Stimulated activated naive CD8-positive, alpha-beta T cell treated with anti-CD3 and anti-CD28 coated beads, Interleukin-15, Interleukin-2, amounts not matched to agents 100 ng/mL and 50 ng/mL, for 24 hours (primary cell): ENCODE results near the gene TMEM164.

Source experiments
- H3K27ac Mint-ChIP-seq: one replicate; pipeline ENCODE4 v1.8.0; 2021; ENCODE audit warnings: mild to moderate bottlenecking, mixed read lengths
- H3K27me3 Mint-ChIP-seq: one replicate; pipeline ENCODE4 v1.8.0; 2021; ENCODE audit warnings: mixed read lengths
- H3K36me3 Mint-ChIP-seq: one replicate; pipeline ENCODE4 v1.8.0; 2021; ENCODE audit warnings: low read depth, mixed read lengths
- H3K4me1 Mint-ChIP-seq: one replicate; pipeline ENCODE4 v1.8.0; 2021; ENCODE audit warnings: low read depth, mixed read lengths
- H3K4me3 Mint-ChIP-seq: one replicate; pipeline ENCODE4 v1.8.0; 2021; ENCODE audit warnings: mild to moderate bottlenecking, mixed read lengths
- H3K9me3 Mint-ChIP-seq: one replicate; pipeline ENCODE4 v1.8.0; 2021; ENCODE audit warnings: mixed read lengths

TMEM164 gene

DNA sequence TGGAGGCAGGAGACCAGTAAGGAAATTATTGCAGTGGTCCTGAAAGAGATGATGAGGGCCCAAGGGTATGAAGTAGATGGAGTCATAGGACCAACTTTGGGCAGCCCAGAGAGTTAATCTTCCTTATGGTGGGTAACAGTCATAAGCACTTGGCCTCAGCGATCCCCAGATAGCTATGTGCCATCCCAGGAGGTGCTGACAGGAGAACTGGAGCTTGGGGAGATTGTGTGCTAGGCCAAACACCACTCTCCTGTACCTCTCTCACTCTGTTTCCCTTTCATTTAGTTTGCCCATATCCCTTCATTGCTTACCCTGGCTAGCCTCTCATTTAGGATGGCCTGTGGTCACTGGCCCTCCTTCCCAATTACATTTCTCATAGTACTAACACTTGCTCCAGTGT, 60.0 kb downstream of the TMEM164 start:
- H3K36me3 Mint-ChIP-seq: peaks cover 11% of the 10 kb centered on the region
- no peak overlapping the region for H3K4me3 Mint-ChIP-seq
- H3K4me1 Mint-ChIP-seq: no peaks in the 10 kb centered on the region
- no peaks in the 10 kb centered on the region for H3K9me3 Mint-ChIP-seq
- no peaks in the 10 kb centered on the region for H3K27me3 Mint-ChIP-seq
- no peak overlapping the region for H3K27ac Mint-ChIP-seq

DNA sequence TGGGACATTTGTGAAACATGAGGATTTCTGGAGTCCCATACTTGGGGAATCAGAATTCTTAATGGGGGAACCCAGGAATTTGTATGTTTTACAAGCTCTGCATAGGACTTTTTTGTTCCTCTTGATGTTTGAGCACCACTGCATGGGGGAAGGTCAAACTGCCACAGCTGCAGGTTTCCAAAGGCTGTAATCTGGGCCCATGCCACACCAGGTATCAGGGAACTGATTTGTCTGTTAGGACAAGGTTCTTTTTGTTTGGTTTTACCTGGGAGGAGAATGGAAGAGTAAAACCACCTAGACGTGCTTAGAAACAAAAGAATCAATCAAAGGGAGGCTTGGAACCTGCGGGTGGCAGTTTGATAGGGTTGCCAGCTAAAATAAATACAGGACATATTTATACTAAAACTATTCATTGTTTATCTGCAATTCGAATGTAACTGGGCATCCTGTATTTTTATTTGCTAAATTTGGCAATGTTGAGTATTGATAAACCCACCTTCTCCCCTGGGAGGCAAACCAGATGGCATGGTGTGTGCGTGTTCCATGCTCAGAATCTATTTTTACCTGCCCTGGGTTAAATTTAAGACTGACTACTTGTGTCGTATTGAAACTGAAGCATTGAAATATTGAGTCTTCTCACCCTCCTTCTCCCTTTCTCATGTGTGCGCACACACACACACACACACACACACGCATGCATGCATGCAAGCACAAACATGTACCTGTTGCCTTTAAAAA, 63.7 kb downstream of the TMEM164 start:
- no peaks in the 10 kb centered on the region for H3K4me1 Mint-ChIP-seq
- no peaks in the 10 kb centered on the region for H3K9me3 Mint-ChIP-seq
- no peak overlapping the region for H3K27ac Mint-ChIP-seq
- peaks cover 11% of the 10 kb centered on the region for H3K36me3 Mint-ChIP-seq
- H3K27me3 Mint-ChIP-seq: no peaks in the 10 kb centered on the region
- no peak overlapping the region for H3K4me3 Mint-ChIP-seq

DNA sequence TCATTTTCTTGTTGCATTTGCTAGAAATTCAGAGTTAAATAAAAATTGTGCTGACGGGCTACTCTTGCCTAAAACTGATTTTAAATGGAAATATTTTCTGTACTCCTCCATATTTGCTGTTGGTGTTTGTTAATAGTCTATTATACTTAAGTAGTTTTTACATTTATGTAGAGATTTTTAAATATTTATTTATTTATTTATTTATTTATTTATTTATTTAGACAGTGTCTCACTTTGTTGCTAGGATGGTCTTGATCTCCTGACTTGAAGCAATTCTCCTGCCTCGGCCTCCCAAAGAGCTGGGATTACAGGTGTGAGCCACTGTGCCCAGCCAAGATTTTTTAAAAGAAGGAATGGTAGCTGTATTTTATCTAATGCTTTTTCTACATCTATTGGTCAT, 68.1 kb downstream of the TMEM164 start:
- H3K36me3 Mint-ChIP-seq: peaks cover 29% of the 10 kb centered on the region

DNA sequence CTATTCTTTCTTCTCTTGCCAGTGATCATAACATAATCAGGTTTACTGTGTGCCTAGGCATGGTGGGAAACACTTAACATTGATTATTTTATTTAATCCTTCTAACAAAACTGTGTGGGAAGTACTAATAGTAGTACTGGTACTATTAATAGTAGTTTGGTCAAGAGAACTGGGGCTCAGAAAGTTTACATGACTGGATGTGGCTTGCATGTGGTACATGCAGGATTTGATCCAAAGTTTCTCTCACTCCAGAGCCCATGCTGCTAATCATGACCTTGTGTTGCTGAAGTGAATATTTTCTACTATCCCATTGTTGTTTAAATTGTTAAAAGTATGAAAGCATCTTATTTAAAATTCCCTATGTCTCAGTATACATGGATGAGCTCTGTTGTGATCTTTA, 78.4 kb downstream of the TMEM164 start:
- Mint-ChIP-seq H3K4me1 (peaks cover 10% of the 10 kb centered on the region), H3K27me3 (no peaks in the 10 kb centered on the region), H3K9me3 (peaks cover under 1% of the 10 kb centered on the region), H3K4me3 (no peak overlapping the region), H3K27ac (no peak overlapping the region), H3K36me3 (peaks cover 11% of the 10 kb centered on the region)

More for the DNA sequence above, 68.1 kb downstream of the TMEM164 start:
- H3K9me3 Mint-ChIP-seq: peaks cover 1% of the 10 kb centered on the region
- H3K4me3 Mint-ChIP-seq: no peak overlapping the region
- no peaks in the 10 kb centered on the region for H3K27me3 Mint-ChIP-seq
- H3K4me1 Mint-ChIP-seq: peaks cover under 1% of the 10 kb centered on the region
- H3K27ac Mint-ChIP-seq: no peak overlapping the region

DNA sequence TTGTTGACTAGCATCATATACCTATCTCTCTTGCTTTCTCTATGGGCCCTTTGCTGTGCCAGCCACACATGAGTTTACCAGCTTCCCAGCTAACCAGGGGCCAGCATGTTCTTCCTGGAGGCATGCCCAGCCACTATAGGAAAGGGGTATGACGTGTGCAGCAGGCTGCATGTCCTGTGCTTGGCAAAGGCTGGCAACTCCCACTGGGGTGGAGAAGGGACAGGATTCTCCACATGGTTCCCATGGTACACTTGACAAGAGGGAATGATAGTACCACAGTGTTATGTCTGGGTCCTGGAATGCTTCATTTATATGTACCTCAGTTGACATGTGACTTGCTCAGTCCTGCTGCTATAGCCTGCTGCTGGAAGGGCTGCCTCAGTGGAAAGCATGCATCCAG, 78.8 kb downstream of the TMEM164 start:
- H3K27me3 Mint-ChIP-seq: no peaks in the 10 kb centered on the region

DNA sequence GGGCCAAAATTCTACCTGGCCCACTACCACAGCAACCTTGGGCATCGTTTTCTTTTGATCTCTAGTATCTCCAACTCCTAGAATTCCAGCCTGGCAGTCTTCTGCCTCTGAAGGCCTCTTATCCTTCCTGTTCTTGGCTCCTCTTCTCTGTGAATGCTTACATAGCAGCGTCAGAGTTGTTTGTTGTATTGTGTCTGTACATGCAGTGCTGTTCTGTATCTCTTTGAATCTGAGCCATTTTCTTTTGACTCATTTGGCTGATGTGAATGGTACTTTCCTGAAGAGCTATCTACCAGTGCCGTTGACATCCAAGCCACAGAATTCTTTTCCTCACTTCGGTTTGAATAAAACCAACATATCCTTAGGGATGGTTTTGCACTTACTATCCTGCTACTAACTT, 79.2 kb downstream of the TMEM164 start:
- no peaks in the 10 kb centered on the region for H3K27me3 Mint-ChIP-seq
- H3K4me3 Mint-ChIP-seq: no peak overlapping the region
- H3K36me3 Mint-ChIP-seq: peaks cover 6% of the 10 kb centered on the region
- H3K27ac Mint-ChIP-seq: no peak overlapping the region
- H3K4me1 Mint-ChIP-seq: peaks cover 17% of the 10 kb centered on the region
- H3K9me3 Mint-ChIP-seq: no peaks in the 10 kb centered on the region

More for the DNA sequence above, 78.8 kb downstream of the TMEM164 start:
- Mint-ChIP-seq H3K4me1 (peaks cover 13% of the 10 kb centered on the region), H3K9me3 (no peaks in the 10 kb centered on the region), H3K4me3 (no peak overlapping the region), H3K36me3 (peaks cover 7% of the 10 kb centered on the region), H3K27ac (no peak overlapping the region)

DNA sequence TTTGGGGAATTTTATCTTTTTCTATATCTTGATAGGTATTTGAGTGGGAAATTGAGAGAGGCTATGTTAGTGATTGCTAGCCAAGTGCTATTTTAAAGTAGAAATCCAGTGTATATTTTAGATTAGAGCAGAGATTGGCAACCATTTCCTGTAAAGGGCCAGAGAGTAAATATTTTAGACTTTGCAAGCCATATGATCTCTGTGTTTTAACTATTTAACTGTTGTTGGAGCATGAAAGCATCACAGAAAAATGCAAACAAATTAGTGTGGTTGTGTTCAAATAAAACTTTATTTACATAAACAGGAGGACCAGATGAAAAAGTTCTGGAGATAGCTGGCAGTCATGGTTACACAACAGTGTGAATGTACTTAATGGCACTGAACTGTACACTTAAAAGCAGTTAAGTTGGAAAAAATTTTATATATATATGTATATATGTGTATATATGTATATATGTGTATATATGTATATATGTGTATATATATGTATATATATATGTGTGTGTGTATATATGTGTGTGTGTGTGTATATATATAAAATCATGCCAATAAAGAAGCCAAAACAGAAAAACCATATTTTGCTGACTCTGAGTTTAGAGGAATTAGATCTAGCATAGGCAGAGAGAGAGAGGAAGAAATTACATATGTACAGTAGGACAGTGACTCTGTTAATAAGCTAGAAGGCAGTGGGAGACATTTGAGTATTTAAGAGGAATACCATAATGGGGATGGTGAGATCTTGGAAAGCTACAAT, 83.4 kb downstream of the TMEM164 start:
- Mint-ChIP-seq H3K27me3 (no peaks in the 10 kb centered on the region), H3K27ac (no peak overlapping the region), H3K36me3 (no peaks in the 10 kb centered on the region), H3K4me3 (no peak overlapping the region), H3K9me3 (no peaks in the 10 kb centered on the region), H3K4me1 (peaks cover 38% of the 10 kb centered on the region)

DNA sequence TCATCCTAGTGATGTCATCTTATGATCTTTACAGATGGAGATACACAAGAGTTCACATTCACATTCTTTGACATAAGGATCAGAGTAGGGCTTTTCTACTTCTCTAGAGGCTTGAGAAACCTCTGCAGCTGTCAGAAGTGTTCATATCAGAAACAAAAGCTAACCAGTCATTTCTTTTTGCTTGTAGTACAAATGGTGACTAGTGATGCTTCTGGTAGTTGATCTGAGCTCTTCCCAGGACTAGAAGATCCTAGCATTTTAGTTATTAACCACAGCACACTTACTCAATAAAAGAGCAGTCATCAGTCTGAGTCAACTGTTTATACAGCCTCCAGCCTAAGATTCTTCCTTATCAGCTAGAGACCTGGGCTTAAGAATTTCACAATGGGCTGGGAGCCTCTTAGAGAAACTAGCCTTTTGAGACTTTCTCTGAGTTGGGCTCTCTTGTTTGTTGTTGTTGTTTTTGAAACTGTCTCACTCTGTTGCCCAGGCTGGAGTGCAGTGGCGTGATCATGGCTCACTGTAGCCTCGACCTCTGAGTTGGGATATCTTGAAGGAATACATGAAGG, 84.1 kb downstream of the TMEM164 start:
- Mint-ChIP-seq H3K36me3 (no peaks in the 10 kb centered on the region), H3K27me3 (no peaks in the 10 kb centered on the region), H3K4me1 (peaks cover 38% of the 10 kb centered on the region), H3K9me3 (no peaks in the 10 kb centered on the region), H3K27ac (peak overlapping the region; percentile 45), H3K4me3 (no peak overlapping the region)

DNA sequence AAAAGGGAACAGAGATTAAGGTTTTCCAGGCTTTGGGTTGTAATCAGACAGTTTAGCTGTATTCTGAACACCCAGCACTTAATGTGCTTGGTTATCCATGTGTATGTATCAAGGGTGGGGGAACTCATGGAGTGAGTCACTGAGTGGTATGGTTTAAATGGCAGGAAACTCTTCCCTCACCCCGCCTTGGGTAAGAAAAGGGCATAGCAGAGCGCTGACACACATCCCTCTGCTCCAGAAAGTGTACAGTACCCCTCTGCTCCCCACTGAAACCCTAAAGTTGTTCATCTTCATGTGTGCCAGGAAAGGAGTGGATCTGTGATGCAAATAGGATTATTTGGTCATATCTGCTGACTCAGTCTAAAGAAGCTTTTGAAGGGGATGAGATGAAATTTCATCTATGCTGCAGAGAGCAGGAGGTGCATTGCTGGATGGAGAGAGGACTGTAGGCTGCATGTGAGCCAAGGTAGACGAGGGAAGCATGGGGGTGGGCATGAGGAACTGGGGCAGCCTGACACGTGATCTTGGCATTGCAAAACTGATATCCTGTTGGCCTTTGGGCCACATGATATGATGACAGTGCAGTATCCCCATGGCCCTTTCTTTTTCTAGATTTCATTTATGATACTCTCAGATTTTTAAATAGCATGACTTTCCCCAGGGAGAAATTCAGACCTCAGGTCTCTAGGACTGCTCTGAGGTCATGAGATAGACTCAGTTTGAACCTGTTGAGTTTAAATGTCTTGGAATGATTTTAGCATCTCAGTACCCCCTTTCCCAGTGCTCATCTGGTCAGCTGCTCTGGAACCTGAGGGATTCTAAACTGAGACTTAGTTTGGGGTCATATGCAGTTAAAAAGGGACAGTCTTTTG, 84.8 kb downstream of the TMEM164 start:
- Mint-ChIP-seq H3K27me3 (no peaks in the 10 kb centered on the region), H3K27ac (peak overlapping the region; percentile 45), H3K36me3 (no peaks in the 10 kb centered on the region), H3K4me1 (peaks cover 38% of the 10 kb centered on the region), H3K9me3 (no peaks in the 10 kb centered on the region), H3K4me3 (no peak overlapping the region)

DNA sequence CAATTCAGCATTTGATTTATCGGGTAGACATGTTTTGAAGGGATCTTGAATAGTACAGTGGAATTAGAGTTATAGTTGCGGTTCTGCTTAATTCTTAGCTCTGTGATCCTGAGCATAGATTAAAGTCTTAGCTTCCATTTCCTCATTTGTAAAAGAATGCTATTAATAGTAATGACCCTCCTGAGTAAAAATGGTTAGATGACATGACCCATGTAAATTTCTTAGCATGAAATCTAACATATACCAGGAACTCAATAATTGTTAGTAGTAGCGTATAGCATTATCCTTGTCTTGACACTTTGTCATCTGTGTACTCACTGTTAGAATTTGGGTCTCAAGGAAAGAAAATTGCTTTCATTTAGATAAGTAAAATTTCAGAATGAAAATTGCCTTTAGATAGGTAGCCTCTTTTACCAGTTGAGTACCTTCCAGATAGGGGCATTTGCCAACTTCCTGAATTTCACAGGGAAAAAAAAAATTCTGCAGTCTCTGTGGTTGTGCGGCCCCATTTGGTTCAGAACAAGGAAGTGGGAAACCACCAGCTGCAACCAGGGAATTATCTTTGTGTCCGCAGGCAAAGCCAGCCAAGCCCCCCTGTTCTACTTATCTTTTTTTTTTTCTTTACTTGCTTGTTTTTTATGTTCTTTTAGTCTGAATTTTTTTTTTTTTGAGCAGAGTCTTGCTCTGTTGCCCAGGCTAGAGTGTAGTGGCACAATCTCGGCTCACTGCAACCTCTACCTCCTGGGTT, 86.9 kb downstream of the TMEM164 start:
- no peak overlapping the region for H3K4me3 Mint-ChIP-seq
- peaks cover 5% of the 10 kb centered on the region for H3K36me3 Mint-ChIP-seq
- no peak overlapping the region for H3K27ac Mint-ChIP-seq
- H3K9me3 Mint-ChIP-seq: no peaks in the 10 kb centered on the region
- no peaks in the 10 kb centered on the region for H3K27me3 Mint-ChIP-seq
- peaks cover 38% of the 10 kb centered on the region for H3K4me1 Mint-ChIP-seq

DNA sequence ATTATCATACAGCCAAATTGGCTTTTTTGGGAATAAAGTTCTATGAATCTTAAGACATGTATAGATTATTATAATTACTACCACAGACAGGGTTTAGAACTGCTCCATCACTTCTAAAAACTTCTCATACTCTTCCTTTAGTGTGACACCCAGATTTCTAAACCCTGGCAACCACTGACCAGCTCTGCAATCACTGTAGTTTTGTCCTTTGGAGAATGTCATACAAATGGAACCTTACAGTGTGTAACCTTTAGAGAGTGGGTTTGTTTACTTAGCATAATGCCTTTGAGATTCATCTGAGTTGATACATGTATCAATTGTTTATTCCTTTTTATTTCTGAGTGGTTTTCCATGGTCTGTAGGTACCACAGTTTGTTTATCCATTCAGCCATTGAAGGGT, 95.0 kb downstream of the TMEM164 start:
- no peaks in the 10 kb centered on the region for H3K9me3 Mint-ChIP-seq
- H3K4me3 Mint-ChIP-seq: no peak overlapping the region
- peaks cover 26% of the 10 kb centered on the region for H3K36me3 Mint-ChIP-seq
- H3K4me1 Mint-ChIP-seq: no peaks in the 10 kb centered on the region
- H3K27ac Mint-ChIP-seq: no peak overlapping the region
- H3K27me3 Mint-ChIP-seq: no peaks in the 10 kb centered on the region

DNA sequence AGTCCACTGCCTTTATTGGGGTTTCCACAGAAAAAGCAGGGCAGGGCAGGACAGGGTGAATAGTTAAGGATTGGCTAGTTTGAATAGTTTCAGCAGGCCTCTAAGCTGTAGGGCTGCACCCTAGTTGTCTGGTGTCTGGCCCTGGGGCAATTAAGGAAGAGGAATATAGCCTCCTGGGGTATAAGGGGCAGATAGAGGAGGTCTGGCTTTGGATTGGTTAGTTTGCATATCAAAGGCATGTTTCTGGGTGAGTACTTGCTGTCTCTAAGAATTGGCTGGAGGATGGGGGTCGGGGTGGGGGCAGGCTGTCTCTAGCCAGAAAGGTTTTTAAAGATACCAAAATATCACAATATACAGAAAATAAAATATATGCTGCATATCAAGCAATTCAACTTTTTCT, 100.4 kb downstream of the TMEM164 start:
- Mint-ChIP-seq H3K27ac (no peak overlapping the region), H3K4me3 (no peak overlapping the region), H3K9me3 (no peaks in the 10 kb centered on the region), H3K4me1 (no peaks in the 10 kb centered on the region), H3K27me3 (no peaks in the 10 kb centered on the region), H3K36me3 (peaks cover 3% of the 10 kb centered on the region)

DNA sequence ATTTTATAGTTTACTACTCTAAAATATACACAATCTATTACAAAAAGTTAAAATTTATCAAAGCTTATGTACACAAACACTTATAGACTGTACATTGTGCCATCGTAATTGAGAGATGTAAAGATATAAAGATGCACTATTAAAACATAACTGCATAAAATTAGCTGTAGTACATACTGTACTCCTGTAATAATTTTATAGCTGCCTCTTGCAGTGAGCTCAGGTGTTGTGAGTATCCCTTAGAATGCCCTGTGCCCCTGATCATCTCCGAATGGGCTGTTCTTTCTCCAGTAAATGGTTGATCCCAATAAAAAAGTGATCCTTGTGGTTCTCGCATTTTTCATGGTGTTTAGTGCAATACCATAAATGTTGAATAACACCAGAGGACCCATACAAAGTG, 101.2 kb downstream of the TMEM164 start:
- no peaks in the 10 kb centered on the region for H3K4me1 Mint-ChIP-seq
- H3K4me3 Mint-ChIP-seq: no peak overlapping the region
- H3K27ac Mint-ChIP-seq: no peak overlapping the region
- H3K36me3 Mint-ChIP-seq: peaks cover 3% of the 10 kb centered on the region
- no peaks in the 10 kb centered on the region for H3K27me3 Mint-ChIP-seq
- no peaks in the 10 kb centered on the region for H3K9me3 Mint-ChIP-seq

DNA sequence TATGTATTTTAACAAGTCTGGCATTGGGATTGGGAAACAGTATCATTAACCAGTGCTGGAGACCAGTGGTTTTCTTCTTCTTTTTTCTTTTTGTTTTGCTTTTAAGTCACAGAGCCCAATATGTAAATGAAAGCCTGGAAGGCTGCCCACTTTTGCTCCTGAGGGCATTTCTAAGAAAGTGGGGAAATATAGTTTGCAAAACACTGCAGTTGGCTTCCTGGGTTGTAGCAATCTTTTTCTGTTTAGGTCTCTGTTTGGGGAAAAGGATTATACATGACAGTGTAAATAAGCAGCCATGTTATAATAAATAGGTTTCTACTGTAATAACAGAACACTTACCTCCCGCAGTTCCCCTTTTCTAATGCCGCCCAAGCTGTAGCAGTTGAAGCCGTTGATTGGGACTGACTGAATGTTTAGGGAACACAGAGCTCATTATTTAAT, 105.5 kb downstream of the TMEM164 start:
- peaks cover 4% of the 10 kb centered on the region for H3K36me3 Mint-ChIP-seq
- no peak overlapping the region for H3K4me3 Mint-ChIP-seq
- H3K4me1 Mint-ChIP-seq: no peaks in the 10 kb centered on the region
- no peak overlapping the region for H3K27ac Mint-ChIP-seq
- H3K27me3 Mint-ChIP-seq: no peaks in the 10 kb centered on the region
- no peaks in the 10 kb centered on the region for H3K9me3 Mint-ChIP-seq
